Vagina (tissue), 2 donors: ENCODE results near the gene COX7B. TPM values are rescaled to one million over a fixed set of nuclear protein-coding genes. Genes with fewer than 3 reads are reported as not detected.
A peak's percentile ranks its signal among the peaks of the same experiment; 100 is the strongest.

Experiments used
- DNase-seq, 2 donors: peaks; one replicate each; pipeline ENCODE4 v3.0.0-alpha.2; 2017; ENCODE audit errors: extremely low spot score in 2 of 2
- H3K27ac ChIP-seq: fragments of 200-600 bp; sonication (generic); one replicate; pipeline ENCODE4 v1.5.1; 2019
- H3K27me3 ChIP-seq: fragments of 200-600 bp; sonication (generic); one replicate; pipeline ENCODE4 v1.5.1; 2019
- H3K36me3 ChIP-seq, 2 donors: fragments of 200-600 bp; sonication (generic); one replicate each; pipeline ENCODE4 v1.5.1; 2017 to 2019
- H3K4me1 ChIP-seq: fragments of 200-600 bp; sonication (generic); one replicate; pipeline ENCODE4 v1.5.1; 2019
- H3K4me3 ChIP-seq, 2 donors: fragments of 200-600 bp; sonication (generic); 1 replicate in 1 of 2; 2 replicates in 1 of 2; pipeline ENCODE4 v1.5.1; 2016 to 2019
- H3K9me3 ChIP-seq: fragments of 200-600 bp; sonication (generic); one replicate; pipeline ENCODE4 v1.5.1; 2019
- POLR2A ChIP-seq, 2 donors: fragments of 450-650 bp; IDR thresholded peaks; one replicate each; pipeline ENCODE4 v1.6.1; 2017; ENCODE audit warnings: antibody characterized with exemption in 2 of 2, mild to moderate bottlenecking in 2 of 2, moderate library complexity in 2 of 2
- POLR2AphosphoS5 ChIP-seq, 2 donors: sonication (generic); formaldehyde crosslinking; IDR thresholded peaks; one replicate each; pipeline ENCODE4 v1.9.0; 2017; ENCODE audit warnings: antibody characterized with exemption in 2 of 2, mild to moderate bottlenecking in 2 of 2, low read depth in 1 of 2; ENCODE audit not compliant: insufficient read depth in 1 of 2
- intact Hi-C: fragments of 100-400 bp; cut with DNase I; formaldehyde crosslinking; loops from one replicate; pipeline ENCODE4 v1.15.1; 2023
- total RNA-seq: library from RNA; depleted of rRNA; stranded (reverse); fragments of >200 nt; gene quantifications from one replicate; pipeline ENCODE4 v1.2.3, GENCODE V29; 2016
- TF ChIP-seq, protein P1 (sequence below), 3 experiments: fragments of 450-650 bp in 2 of 3; fragments of 200-600 bp in 1 of 3; sonication (generic) in 1 of 3; IDR thresholded peaks; one replicate each; pipeline ENCODE4 v1.5.1; 2017 to 2019; ENCODE audit warnings: antibody characterized with exemption in 3 of 3, mild to moderate bottlenecking in 2 of 3, moderate library complexity in 2 of 3

Gene COX7B
- total RNA-seq, 1 donor from 2014 or later, result 483 TPM

DNA sequence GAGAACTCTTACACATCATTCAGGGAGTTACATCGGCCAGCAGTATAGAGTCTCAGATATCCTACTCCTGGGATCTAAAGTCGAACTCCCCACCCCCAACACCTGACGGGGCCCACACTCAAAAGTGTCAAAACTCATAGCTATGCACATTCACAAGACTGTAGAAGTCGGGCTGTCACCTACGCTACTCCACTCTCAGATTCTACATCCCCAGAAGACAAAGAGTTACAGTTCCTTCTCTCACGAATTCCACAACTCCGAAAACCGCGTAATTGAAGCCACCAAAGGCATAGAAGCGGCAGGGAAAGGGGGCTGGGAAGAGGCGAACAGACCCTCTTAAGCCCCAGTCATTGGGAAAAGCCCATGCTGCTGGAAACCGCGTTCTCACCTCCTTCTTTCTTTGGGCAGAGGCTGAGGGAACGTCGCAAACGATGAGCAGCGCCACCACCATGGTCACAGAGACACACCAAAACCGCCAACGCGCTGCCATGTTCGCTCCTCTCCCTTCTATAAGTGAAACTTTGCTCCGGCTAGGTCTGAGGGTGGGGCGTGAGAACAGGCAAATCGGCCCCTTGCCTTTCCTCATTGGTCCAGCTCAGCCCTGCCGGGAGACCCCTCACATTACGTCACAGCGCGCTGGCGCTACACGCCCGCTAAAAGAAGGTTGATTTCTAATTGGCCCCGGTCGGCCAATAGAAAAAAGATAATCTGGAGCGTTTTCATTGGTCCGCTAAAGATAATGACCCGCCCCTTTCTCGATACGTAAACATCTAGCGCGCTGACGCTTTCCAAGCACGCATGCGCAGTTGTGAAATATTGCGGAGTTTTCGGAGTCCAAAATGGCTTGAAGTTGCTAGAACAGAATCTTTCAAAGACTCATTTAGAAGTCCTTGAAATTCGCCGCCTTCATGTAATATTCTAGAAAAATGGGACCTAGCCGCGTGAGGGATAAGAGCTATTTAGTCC is 4.1 kb upstream of the COX7B start, which contains the start of gene MAGT1:
Gene MAGT1 (minus strand): TSS at position 515 of the 966 bp plus-strand sequence. CDS start 25 bp downstream, at position 490.
- Histone ChIP-seq H3K4me1 (peaks cover 18% of the 10 kb centered on the region), H3K4me3 (peak within 1 kb of the TSS; percentile 50 to 60), H3K36me3 (no peaks in the 10 kb centered on the region), H3K27me3 (no peaks in the 10 kb centered on the region), H3K27ac (peak within 1 kb of the TSS; percentile 91), H3K9me3 (no peaks in the 10 kb centered on the region)
- TF ChIP-seq POLR2A (IDR thresholded peaks at IDR 0.05), result peak; percentile 57 to 67
- TF ChIP-seq, protein P1, sequence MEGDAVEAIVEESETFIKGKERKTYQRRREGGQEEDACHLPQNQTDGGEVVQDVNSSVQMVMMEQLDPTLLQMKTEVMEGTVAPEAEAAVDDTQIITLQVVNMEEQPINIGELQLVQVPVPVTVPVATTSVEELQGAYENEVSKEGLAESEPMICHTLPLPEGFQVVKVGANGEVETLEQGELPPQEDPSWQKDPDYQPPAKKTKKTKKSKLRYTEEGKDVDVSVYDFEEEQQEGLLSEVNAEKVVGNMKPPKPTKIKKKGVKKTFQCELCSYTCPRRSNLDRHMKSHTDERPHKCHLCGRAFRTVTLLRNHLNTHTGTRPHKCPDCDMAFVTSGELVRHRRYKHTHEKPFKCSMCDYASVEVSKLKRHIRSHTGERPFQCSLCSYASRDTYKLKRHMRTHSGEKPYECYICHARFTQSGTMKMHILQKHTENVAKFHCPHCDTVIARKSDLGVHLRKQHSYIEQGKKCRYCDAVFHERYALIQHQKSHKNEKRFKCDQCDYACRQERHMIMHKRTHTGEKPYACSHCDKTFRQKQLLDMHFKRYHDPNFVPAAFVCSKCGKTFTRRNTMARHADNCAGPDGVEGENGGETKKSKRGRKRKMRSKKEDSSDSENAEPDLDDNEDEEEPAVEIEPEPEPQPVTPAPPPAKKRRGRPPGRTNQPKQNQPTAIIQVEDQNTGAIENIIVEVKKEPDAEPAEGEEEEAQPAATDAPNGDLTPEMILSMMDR (IDR thresholded peaks at IDR 0.05), result no peak
- TF ChIP-seq POLR2AphosphoS5 (IDR thresholded peaks at IDR 0.05; ENCODE audit: insufficient read depth in 1 of 2, low read depth in 1 of 2), result peak; percentile 86 to 91
- intact Hi-C loops, result no loop called here
- peak; percentile 96 for DNase-seq

DNA sequence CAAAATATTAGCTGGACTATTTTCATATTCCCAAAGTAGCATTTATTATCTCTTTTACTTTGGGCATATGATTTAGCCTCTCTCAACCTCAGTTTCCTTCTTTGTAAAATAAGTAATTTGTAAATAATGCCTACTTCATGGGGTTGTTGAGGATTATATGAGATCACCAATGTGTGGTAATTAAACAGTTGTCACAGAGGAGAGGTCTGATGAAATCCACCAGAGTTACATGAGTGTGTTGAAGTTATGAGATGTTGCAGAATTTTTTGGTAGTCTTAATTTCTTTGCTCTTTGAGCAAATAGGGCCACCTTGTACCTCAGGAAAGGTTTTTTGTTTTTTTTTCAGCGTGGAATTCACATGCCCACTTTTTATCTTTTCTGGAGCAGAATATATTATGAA is 1.4 kb downstream of the COX7B start:
- H3K27ac ChIP-seq, result no peak overlapping the region
- peak overlapping the region; percentile 47 to 51 for H3K4me3 ChIP-seq
- TF ChIP-seq, protein P1 (IDR thresholded peaks at IDR 0.05), result no peak
- TF ChIP-seq POLR2A (IDR thresholded peaks at IDR 0.05) (no peak), POLR2AphosphoS5 (IDR thresholded peaks at IDR 0.05; ENCODE audit: insufficient read depth in 1 of 2, low read depth in 1 of 2) (no peak)
- peaks cover 0 to 13% of the 10 kb centered on the region in 2 donors for H3K36me3 ChIP-seq
- H3K9me3 ChIP-seq, result no peaks in the 10 kb centered on the region
- H3K27me3 ChIP-seq, result no peaks in the 10 kb centered on the region
- no peak for DNase-seq
- intact Hi-C loops, result no loop called here
- no peaks in the 10 kb centered on the region for H3K4me1 ChIP-seq

DNA sequence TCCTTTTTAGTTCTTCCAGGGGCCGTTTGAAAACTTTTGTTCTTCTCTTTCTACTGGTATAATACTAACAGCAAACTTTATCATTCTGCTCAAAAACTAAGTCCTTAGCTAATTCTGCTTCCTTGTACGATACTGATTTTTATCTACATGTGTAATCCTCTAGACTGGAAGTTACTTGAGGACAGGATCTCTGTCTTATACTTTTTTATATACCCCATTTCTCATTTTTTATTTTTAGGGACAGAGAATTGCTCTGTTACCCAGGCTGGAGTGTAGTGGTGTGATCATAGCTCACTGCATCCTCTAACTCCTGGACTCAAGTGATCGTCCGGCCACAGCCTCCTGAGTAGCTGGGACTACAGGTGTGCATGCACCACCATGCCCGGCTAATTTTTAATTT is 2.2 kb downstream of the COX7B start:
- Histone ChIP-seq H3K9me3 (no peaks in the 10 kb centered on the region), H3K27me3 (no peaks in the 10 kb centered on the region), H3K36me3 (peaks cover 0 to 13% of the 10 kb centered on the region in 2 donors), H3K4me3 (no peak overlapping the region), H3K27ac (no peak overlapping the region), H3K4me1 (no peaks in the 10 kb centered on the region)
- no peak for TF ChIP-seq POLR2AphosphoS5 (IDR thresholded peaks at IDR 0.05; ENCODE audit: insufficient read depth in 1 of 2, low read depth in 1 of 2)
- TF ChIP-seq POLR2A (IDR thresholded peaks at IDR 0.05), result no peak
- TF ChIP-seq, protein P1 (IDR thresholded peaks at IDR 0.05), result no peak
- intact Hi-C loops, result no loop called here
- no peak for DNase-seq

DNA sequence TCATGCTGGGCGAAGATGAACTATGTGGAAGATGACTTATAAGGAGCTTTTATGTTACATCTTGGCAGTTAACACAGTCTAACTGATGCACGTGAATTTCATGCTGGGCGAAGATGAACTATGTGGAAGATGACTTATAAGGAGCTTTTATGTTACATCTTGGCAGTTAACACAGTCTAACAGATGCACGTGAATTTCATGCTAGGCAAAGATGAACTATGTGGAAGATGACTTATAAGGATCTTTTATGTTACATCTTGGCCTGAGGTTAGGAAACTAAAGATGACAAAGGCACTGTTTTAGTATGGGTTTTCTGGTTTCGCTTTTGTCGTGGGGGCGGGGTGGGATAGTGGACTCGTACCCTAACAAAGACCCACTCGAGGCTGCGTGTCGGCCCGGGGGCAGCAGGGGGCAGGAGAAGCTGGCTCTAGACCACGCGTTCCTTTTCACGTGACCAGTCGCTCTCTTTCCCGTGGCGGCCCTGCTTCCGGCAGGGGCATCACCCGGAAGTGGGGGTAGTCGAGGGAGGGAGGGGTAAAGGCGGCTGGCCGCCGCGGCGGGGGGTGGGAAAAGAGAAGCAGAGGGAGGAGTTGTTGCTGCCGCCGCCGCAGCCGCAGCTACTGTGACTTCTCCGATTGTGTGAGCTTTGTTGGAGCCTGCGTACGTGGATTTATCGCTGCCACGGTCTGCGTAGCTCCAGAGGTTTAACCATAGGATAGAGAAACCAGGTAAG is 11.0 kb downstream of the COX7B start, which contains the start of gene ATP7A:
Gene ATP7A (plus strand): TSS at position 586 of the 733 bp plus-strand sequence. CDS start 60,949 bp downstream, outside the sequence.
- peak within 1 kb of the TSS; percentile 69 for H3K27ac ChIP-seq
- peaks cover 7% of the 10 kb centered on the region for H3K4me1 ChIP-seq
- H3K27me3 ChIP-seq, result no peaks in the 10 kb centered on the region
- H3K4me3 ChIP-seq, result peak within 1 kb of the TSS; percentile 47 to 52
- intact Hi-C loops, result no loop called here
- no peaks in the 10 kb centered on the region for H3K36me3 ChIP-seq
- DNase-seq, result peak in 1 of 2 donors; percentile 91
- H3K9me3 ChIP-seq, result no peaks in the 10 kb centered on the region
- TF ChIP-seq POLR2AphosphoS5 (IDR thresholded peaks at IDR 0.05; ENCODE audit: insufficient read depth in 1 of 2, low read depth in 1 of 2) (peak; percentile 58 to 68), POLR2A (IDR thresholded peaks at IDR 0.05) (no peak)
- TF ChIP-seq, protein P1 (IDR thresholded peaks at IDR 0.05), result peak in 2 of 3 experiments; percentile 20 to 51
